Activated CD8-positive, alpha-beta memory T cell treated with anti-CD3 and anti-CD28 coated beads for 48 hours (primary cell): ENCODE measurements around the gene FABP3.

ENCODE experiments used
- DNase-seq, 3 experiments: peaks; one replicate each; pipeline ENCODE4 v3.0.0-alpha.2; 2020; ENCODE audit warnings: low read depth in 2 of 3, low spot score in 2 of 3

FABP3 gene

GRCh38 chr1:31373897-31374486, 1.1 kb upstream of the FABP3 start:
- no peak for DNase-seq

DNA sequence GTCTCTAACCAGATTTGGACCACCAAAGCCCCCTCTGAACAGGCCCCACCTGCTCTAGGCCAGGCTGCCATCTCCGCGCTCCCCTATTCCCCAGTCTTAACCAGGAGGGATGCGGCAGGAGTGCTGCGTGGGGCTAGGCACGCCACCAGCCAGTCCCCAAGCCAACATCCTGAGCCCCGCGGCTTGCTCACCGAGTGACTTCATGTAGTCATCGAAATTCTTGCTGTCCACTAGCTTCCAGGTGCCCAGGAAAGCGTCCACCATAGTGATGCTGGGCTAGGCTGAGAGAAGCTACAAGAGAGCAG, 173 bp downstream of the FABP3 start:
- no peak for DNase-seq

DNA sequence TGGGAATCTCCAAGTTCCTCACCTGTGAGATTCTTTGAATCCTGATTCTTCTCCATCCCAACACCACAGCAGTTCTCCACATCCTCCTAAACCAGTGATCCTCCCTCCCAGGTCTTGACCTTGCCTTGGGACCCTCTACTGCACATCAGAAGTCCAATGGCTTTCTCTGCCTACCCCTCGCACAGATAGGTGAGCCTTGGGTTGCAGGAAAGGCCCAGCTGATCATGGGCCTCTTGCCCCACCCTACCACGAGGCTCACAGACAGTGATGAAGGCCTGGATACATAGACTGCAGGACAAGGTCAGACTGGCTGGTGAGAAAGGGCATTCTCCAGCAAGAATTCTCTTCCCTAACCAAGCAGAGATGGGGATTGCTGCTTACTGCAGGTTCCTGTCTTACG, 825 bp downstream of the FABP3 start:
- DNase-seq, result no peak

GRCh38 chr1:31371121-31371959, 1.5 kb downstream of the FABP3 start:
- DNase-seq, result no peak

GRCh38 chr1:31370565-31370964, 2.3 kb downstream of the FABP3 start:
- DNase-seq, result no peak

DNA sequence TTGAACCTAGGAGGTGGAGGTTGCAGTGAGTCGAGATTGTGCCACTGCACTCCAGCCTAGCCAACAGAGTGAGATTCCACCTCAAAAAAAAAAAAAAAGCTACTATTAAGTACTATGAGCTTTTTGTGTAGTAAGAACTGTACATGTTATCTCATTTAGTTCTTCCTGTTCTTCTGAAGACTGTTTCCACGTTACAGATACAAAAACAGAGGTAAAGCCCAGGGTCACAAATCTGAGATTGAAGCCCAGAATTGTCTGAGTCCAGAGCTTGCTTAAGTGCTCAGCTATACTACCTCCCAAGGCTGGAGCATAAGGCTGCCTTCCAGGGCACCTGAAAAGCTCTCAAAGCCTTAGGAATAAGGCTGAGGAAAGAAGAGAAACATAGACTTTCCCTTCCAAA, 2.9 kb downstream of the FABP3 start:
- DNase-seq, result no peak

- no peak for DNase-seq
Measured at GRCh38 chr1:31368611-31369107, 4.2 kb downstream of the FABP3 start.

- DNase-seq, result no peak
Measured at GRCh38 chr1:31366796-31367195, 6.1 kb downstream of the FABP3 start.

GRCh38 chr1:31364561-31365250, 8.2 kb downstream of the FABP3 start:
- DNase-seq, result no peak

DNA sequence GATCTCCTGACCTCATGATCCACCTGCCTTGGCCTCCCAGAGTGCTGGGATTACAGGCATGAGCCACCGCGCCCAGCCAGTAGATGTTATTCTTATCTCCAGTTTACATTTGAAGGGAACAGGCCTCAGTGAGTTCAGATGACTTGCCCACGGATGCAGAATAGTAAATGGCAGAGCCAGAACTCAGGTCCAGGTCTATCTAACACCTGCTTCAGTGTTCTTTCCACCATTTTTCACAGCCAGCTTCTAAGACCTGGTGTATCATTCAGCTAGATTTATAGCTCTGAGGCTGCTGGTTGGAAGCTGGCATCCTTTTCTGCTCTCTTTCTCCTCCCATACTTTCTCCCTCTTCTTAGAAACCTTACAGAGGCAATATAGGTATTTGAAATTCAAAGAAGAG, 10.8 kb downstream of the FABP3 start:
- no peak for DNase-seq

DNA sequence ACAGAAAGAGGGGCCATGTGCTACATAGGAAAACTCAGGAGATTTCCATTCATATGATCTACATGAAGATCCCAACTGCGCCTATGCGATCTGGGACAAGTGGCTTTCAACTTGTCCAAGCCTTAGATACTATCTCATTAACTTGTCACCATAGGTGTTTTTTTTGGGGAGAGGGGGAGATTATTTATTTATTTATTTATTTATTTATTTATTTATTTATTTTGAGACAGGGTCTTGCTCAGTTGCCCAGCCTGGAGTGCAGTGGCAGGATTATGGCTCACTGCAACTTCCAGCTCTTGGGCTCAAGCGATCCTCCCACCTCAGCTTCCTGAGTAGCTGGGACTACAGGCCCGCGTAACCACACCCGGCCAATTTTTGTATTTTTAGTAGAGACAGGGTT, 11.3 kb downstream of the FABP3 start:
- DNase-seq, result no peak

DNA sequence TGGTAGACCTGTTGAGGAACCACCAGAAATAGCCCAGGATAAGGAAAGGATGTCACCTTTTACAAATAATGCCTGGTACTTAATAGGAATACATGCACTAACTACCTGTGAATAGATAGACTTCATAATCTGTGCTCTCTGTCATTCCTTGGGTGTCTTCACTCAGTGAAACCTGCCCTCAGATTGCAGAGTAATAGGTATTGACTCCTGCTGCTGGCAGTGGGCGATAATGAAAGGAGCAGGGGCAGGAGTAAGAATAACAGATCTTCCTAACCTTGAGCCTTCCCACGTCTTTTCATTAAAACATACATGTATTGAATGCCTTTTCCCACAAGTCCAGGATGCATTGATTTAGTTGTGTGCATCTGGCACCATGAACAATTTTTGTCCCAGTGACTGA, 16.4 kb downstream of the FABP3 start:
- no peak for DNase-seq

DNA sequence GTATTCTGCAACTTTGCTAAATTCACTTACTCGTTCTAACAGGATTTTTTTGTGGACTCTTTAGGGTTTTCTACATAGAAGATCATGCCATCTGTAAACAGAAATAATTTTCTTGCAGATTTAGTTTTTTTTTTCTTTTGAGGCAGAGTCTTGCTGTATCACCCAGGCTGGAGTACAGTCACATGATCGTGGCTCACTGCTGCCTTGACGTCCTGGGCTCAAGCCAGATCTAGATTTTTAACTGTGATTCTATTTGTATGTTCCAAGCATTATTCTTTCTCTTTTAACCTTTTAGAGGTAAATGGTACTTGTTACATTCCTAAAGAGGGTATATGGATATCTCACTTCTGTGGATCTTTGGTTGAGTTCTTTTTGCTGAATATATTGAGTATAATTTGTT, 18.6 kb downstream of the FABP3 start:
- no peak for DNase-seq

DNA sequence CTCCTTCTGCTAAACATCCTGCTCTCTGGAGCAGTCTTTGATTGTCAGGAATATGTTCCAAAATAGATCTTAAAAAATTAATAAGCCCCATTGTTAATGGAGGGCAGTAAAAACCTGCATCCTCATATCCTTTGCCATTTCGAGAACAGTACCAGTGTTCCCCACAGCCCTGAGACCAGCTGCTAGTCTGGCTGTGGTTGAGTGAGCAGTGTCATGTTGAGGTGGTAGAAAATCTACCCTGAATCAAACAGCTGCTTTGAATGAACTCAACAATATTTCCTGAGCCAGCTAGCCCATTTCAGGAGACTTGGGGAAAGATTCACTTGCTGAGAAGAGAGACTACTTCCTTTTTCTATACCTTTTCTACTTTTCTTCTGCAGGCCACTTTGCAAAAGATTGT, 24.4 kb downstream of the FABP3 start:
- DNase-seq, result no peak

DNA sequence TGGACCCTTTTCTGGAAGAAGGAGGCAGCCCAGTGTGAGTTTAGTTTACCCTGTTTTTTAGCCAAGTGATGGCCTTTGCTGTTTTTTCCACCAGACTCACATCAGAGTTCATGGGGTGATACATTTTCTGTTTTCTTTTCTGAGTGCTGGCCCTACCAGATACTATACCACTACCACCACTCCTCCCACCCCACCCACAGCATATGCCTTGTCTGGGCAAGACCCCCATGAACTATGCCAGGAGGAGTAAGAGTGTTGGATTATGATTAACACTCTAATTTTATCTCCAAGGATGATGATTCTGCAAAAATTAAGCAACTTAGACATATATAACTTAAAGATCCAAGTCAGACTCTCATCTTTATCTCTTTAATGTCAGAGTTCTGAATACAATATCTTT, 26.1 kb downstream of the FABP3 start:
- no peak for DNase-seq

GRCh38 chr1:31345635-31346034, 27.2 kb downstream of the FABP3 start:
- no peak for DNase-seq

- no peak for DNase-seq
Measured at GRCh38 chr1:31344503-31344902, 28.4 kb downstream of the FABP3 start.

DNA sequence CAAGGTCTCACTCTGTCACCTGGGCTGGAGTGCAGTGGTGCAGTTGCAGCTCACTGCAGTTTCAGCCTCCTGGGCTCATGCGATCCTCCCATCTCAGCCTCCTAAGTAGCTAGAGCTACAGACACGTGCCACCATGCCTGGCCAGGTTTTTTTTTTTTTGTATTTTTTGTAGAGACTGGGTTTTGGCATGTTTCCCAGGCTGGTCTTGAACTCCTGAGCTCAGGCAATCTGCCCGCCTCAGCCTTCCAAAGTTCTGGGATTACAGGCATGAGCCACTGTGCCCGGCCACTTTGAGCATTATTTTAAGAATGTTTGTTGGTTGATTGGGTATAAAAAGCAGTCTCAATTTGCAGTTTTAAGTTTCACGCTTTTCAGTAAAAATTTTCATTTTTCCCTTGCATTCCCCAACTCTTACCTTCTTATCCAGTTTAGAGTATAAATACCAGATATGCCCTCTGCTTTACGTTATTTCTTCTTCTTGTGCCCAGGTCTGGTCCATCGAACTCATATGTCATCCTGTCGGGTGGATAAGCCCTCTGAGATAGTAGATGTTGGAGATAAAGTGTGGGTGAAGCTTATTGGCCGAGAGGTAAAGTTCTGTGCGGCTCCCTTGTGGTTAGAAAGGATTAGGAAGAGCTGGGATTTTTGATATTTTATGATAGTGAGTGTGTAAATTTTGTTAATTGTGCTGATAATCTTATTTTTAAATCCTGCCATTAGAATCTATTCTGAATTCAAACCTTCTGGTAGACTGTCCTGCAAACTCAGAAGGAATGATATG, 36.0 kb downstream of the FABP3 start:
- no peak for DNase-seq

- DNase-seq, result no peak
Measured at GRCh38 chr1:31335007-31335406, 37.9 kb downstream of the FABP3 start.

GRCh38 chr1:31327381-31327780, 45.5 kb downstream of the FABP3 start:
- no peak for DNase-seq

DNA sequence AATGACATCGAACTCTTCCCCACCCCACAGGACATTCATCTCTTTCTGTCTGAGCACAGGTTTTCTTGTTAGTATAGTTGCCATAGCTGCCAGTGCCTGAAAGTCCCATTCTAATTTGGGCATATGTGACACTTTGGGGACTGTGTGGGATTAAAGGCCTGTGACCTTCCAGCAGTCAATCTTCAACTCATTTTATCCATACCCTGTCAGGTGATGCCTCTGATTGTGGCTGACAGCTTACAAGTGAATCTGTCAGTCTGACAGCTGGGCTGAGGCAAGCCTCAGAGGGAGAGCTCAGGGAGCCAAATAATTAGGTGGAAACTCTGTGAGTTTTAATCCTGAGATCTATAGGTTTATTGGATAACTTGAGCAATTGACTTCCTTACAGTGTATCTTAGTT, 46.4 kb downstream of the FABP3 start:
- no peak for DNase-seq

DNA sequence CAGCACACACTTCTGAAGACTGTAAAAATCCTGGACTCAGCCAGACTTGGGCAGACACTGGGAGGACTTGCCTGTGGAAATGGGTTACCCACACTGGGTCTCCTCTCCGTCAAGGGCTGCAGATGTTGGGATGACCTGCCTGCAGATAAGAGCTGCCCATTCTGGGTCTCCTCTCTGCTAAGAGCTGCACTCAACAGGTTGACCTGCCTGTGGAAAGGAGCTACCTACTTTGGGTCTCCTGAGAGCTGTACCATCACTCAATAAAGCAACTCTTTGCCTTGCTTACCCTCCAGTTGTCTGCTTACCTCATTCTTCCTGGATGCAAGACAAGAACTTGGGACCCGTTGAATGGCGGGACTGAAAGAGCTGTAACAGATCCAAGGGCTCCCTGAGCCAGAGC, 47.9 kb downstream of the FABP3 start:
- no peak for DNase-seq
